ENCODE measurements around the gene DKKL1. TPM values are rescaled to one million over a fixed set of nuclear protein-coding genes. Genes with fewer than 3 reads are reported as not detected.

The DKKL1 gene
- total and polyA plus RNA-seq, 2 experiments from 2014 or later = 0.76 to 2.9 TPM

- Histone ChIP-seq H3K27ac (ENCODE audit: low read depth) (no peak overlapping the region), H3K27me3 (ENCODE audit: insufficient read depth) (no peaks in the 10 kb centered on the region), H3K4me1 (ENCODE audit: insufficient read depth) (no peaks in the 10 kb centered on the region), H3K9me2 (ENCODE audit: insufficient read depth) (no peaks in the 10 kb centered on the region), H4K20me1 (replicated peaks; ENCODE audit: insufficient read depth) (no peaks in the 10 kb centered on the region), H3K79me2 (replicated peaks; ENCODE audit: insufficient read depth) (no peaks in the 10 kb centered on the region), H3K4me2 (no peak overlapping the region), H3K4me3 (no peak overlapping the region), H3K36me3 (ENCODE audit: insufficient read depth) (no peaks in the 10 kb centered on the region), H3F3A (replicated peaks; ENCODE audit: low read depth) (0 out of 2 replicates have a peak, but pooled peaks cover 3% of the 10 kb centered on the region), H2AFZ (no peak overlapping the region)
- H3K4me1 Mint-ChIP-seq = peaks cover 10% of the 10 kb centered on the region
- ATAC-seq = no peak
- no peaks in the 10 kb centered on the region; the same call in 2 of the 3 replicates for H3K36me3 Mint-ChIP-seq (ENCODE audit: low read depth)
- H3K9me3 Mint-ChIP-seq = 0 out of 3 replicates have a peak, but pooled peaks cover 2% of the 10 kb centered on the region
- no peak for DNase-seq (ENCODE audit: low spot score)
- TF ChIP-seq ZNF462 (CRISPR knock-in tag; IDR thresholded peaks at IDR 0.05) = no peak
- TF ChIP-seq ZNF114 (CRISPR knock-in tag; IDR thresholded peaks at IDR 0.05) = no peak
- no peak for TF ChIP-seq STAT1 (IDR thresholded peaks at IDR 0.05; ENCODE audit: unreplicated experiment)
- no peak for TF ChIP-seq EZH2 (IDR thresholded peaks at IDR 0.05; ENCODE audit: low read depth, unreplicated experiment)
- no peak for TF ChIP-seq ETS1 (IDR thresholded peaks at IDR 0.05)
- TF ChIP-seq CREB1 (CRISPR knock-in tag; IDR thresholded peaks at IDR 0.05; ENCODE audit: low read depth) = no peak
- no peak for TF ChIP-seq ZNF331 (CRISPR knock-in tag; IDR thresholded peaks at IDR 0.05; ENCODE audit: low read depth)
- TF ChIP-seq NANOG (IDR thresholded peaks at IDR 0.05; ENCODE audit: borderline replicate concordance) = no peak
- H3K27me3 Mint-ChIP-seq (ENCODE audit: insufficient read depth, low read depth, poor library complexity) = peaks cover 18% of the 10 kb centered on the region
- no peak overlapping the region for H3K27ac Mint-ChIP-seq
- no peak overlapping the region for H3K4me3 Mint-ChIP-seq
Observed at GRCh38 chr19:49390929-49391359, 27.3 kb downstream of the DKKL1 start.

Measured in GM23338 (cell line).